HCT116 (cell line): ENCODE measurements around the gene CRTC3.

Source experiments
- RAD21 ChIP-seq: IDR thresholded peaks from 2 replicates; pipeline ENCODE4 v1.6.1; 2012; ENCODE audit warnings: low read depth, mild to moderate bottlenecking
- TF ChIP-seq, protein P1 (sequence below), 3 experiments: fragments of 200-600 bp in 1 of 3; sonication (generic) in 1 of 3; IDR thresholded peaks in 2 of 3; conservative IDR thresholded peaks in 1 of 3; 2 replicates each; pipeline ENCODE4 v1.5.1; 2012 to 2017; ENCODE audit warnings: low read depth in 2 of 3, low read length in 2 of 3, antibody characterized with exemption in 1 of 3, borderline replicate concordance in 1 of 3, control low read depth in 1 of 3, mild to moderate bottlenecking in 1 of 3, mixed read lengths in 1 of 3, mixed run types in 1 of 3, moderate library complexity in 1 of 3; ENCODE audit not compliant: insufficient read depth in 1 of 3

DNA sequence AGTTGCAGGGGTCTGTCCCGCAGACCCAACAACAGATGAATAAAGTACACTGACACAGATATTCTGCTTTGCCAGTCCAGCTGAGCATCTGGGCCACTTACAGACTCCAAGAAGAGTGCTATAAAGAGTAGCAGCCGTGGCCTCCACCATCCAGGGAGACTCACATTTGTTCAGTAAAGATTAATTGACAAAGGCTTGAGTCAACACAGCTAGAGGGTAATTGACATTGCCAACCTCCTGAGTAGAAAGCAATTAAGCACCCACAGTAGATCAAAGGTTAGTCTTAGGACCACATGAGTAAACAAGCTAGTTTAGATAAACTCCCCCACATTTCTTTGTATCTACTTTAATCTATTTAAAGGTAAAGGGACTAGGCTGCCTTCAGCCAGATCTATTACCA lies 16.3 kb upstream of the CRTC3 start:
- TF ChIP-seq, protein P1, sequence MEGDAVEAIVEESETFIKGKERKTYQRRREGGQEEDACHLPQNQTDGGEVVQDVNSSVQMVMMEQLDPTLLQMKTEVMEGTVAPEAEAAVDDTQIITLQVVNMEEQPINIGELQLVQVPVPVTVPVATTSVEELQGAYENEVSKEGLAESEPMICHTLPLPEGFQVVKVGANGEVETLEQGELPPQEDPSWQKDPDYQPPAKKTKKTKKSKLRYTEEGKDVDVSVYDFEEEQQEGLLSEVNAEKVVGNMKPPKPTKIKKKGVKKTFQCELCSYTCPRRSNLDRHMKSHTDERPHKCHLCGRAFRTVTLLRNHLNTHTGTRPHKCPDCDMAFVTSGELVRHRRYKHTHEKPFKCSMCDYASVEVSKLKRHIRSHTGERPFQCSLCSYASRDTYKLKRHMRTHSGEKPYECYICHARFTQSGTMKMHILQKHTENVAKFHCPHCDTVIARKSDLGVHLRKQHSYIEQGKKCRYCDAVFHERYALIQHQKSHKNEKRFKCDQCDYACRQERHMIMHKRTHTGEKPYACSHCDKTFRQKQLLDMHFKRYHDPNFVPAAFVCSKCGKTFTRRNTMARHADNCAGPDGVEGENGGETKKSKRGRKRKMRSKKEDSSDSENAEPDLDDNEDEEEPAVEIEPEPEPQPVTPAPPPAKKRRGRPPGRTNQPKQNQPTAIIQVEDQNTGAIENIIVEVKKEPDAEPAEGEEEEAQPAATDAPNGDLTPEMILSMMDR (IDR thresholded peaks at IDR 0.05 in 2 of 3, conservative IDR thresholded peaks at IDR 0.05 in 1 of 3; ENCODE audit: borderline replicate concordance in 1 of 3, insufficient read depth in 1 of 3, low read depth in 2 of 3, low read length in 2 of 3), result no peak
- TF ChIP-seq RAD21, result no peak
